PC-9 (cell line): ENCODE data around the gene ADD3. TPM values are rescaled to one million over a fixed set of nuclear protein-coding genes. Genes with fewer than 3 reads are reported as not detected.

Experiments used
- BruUV-seq: library from RNA; stranded (reverse); fragments of 400-500 nt; replicated peaks from 2 replicates; lab custom pipeline; 2021; lab: Mats Ljungman, UMichigan
- CTCF ChIA-PET: fragments of 300-600 bp; sonication (Branson Sonifier 250); formaldehyde crosslinking; loops from one replicate; lab custom pipeline; 2022; ENCODE audit warnings: antibody characterized with exemption; lab: Charles Lee
- POLR2A ChIA-PET: fragments of 300-600 bp; sonication (Branson Sonifier 250); formaldehyde crosslinking; loops from one replicate; lab custom pipeline; 2022; ENCODE audit warnings: antibody characterized with exemption; ENCODE audit not compliant: unreplicated experiment; lab: Charles Lee
- DNase-seq, 2 experiments: peaks; one replicate each; pipeline versions ENCODE4 v3.0.0 to v3.0.0-alpha.2; 2015 to 2022; ENCODE audit warnings: mixed read lengths in 1 of 2
- H2AFZ ChIP-seq: fragments of 200-600 bp; sonication (generic); 2 replicates; pipeline ENCODE4 v1.8.1; 2017; ENCODE audit warnings: antibody characterized with exemption
- H3F3A ChIP-seq: fragments of 200-600 bp; sonication (generic); 2 replicates; pipeline ENCODE4 v1.8.1; 2017; ENCODE audit warnings: antibody characterized with exemption, mild to moderate bottlenecking, low read depth; ENCODE audit not compliant: insufficient read depth
- H3K27ac ChIP-seq: fragments of 200-600 bp; sonication (generic); 2 replicates; pipeline ENCODE4 v1.6.1; 2016; ENCODE audit warnings: mixed run types
- H3K27me3 ChIP-seq: fragments of 200-600 bp; sonication (generic); 2 replicates; pipeline ENCODE4 v1.6.1; 2016; ENCODE audit warnings: low read depth, mixed run types; ENCODE audit not compliant: insufficient read depth
- H3K36me3 ChIP-seq: fragments of 200-600 bp; sonication (generic); 2 replicates; pipeline ENCODE4 v1.6.1; 2016; ENCODE audit warnings: low read depth, mixed run types
- H3K4me1 ChIP-seq: fragments of 200-600 bp; sonication (generic); replicated peaks from 2 replicates; pipeline ENCODE4 v1.6.1; 2016; ENCODE audit warnings: mixed run types; ENCODE audit not compliant: insufficient read depth
- H3K4me2 ChIP-seq: fragments of 200-600 bp; sonication (generic); 2 replicates; pipeline ENCODE4 v1.6.1; 2017; ENCODE audit warnings: mixed run types
- H3K4me3 ChIP-seq: fragments of 200-600 bp; sonication (generic); 2 replicates; pipeline ENCODE4 v1.6.1; 2016; ENCODE audit warnings: mixed run types
- H3K79me2 ChIP-seq: fragments of 200-600 bp; sonication (generic); 2 replicates; pipeline ENCODE4 v1.6.1; 2017; ENCODE audit warnings: low read depth, mixed run types
- H3K9me2 ChIP-seq: fragments of 200-600 bp; sonication (generic); 2 replicates; pipeline ENCODE4 v1.8.1; 2017; ENCODE audit warnings: mild to moderate bottlenecking; ENCODE audit not compliant: insufficient read depth
- H3K9me3 ChIP-seq: fragments of 200-600 bp; sonication (generic); 2 replicates; pipeline ENCODE4 v1.8.1; 2016; ENCODE audit warnings: low read depth; ENCODE audit not compliant: insufficient read depth
- H4K20me1 ChIP-seq: fragments of 200-600 bp; sonication (generic); 2 replicates; pipeline ENCODE4 v1.8.1; 2017; ENCODE audit not compliant: insufficient read depth
- EZH2 ChIP-seq: fragments of 200-600 bp; sonication (generic); IDR thresholded peaks from 2 replicates; pipeline ENCODE4 v1.8.0; 2017; ENCODE audit warnings: antibody characterized with exemption, low read depth
- intact Hi-C: fragments of 100-400 bp; cut with micrococcal nuclease; formaldehyde crosslinking; loops from one replicate; pipeline ENCODE4 v1.10.0; 2022; ENCODE audit not compliant: unreplicated experiment
- total RNA-seq: library from RNA; stranded (reverse); gene quantifications from 2 replicates; pipeline ENCODE4 v1.2.3, GENCODE V29; 2021
- TF ChIP-seq, protein P1 (sequence below): fragments of 200-600 bp; sonication (generic); conservative IDR thresholded peaks from 2 replicates; pipeline ENCODE4 v1.6.1; 2017; ENCODE audit warnings: mixed run types, antibody characterized with exemption, mild to moderate bottlenecking, moderate library complexity

Gene ADD3
- total RNA-seq, 1 experiment from 2014 or later: 77.7 TPM

GRCh38 chr10:110141871-110142635, 134.3 kb downstream of the ADD3 start:
- BruUV-seq: no TSS peak
- H3K4me2 ChIP-seq: no peak overlapping the region
- no peaks in the 10 kb centered on the region for H3K9me3 ChIP-seq
- ChIA-PET CTCF (interaction anchor here (1.1 kb wide), 1 partner anchor 258 kb away, joined by 4 read pairs; no protein-coding TSS in a partner anchor), POLR2A (no interaction called here)
- no peak overlapping the region for H3K27ac ChIP-seq
- 0 out of 2 replicates have a peak, but pooled peaks cover 4% of the 10 kb centered on the region for H3K4me1 ChIP-seq
- no peaks in the 10 kb centered on the region for H4K20me1 ChIP-seq
- H3K36me3 ChIP-seq: no peaks in the 10 kb centered on the region
- intact Hi-C loops: no loop called here
- no peak for DNase-seq
- H3K27me3 ChIP-seq: no peaks in the 10 kb centered on the region
- no peaks in the 10 kb centered on the region for H3K79me2 ChIP-seq
- no peaks in the 10 kb centered on the region for H3F3A ChIP-seq
- TF ChIP-seq, protein P1, sequence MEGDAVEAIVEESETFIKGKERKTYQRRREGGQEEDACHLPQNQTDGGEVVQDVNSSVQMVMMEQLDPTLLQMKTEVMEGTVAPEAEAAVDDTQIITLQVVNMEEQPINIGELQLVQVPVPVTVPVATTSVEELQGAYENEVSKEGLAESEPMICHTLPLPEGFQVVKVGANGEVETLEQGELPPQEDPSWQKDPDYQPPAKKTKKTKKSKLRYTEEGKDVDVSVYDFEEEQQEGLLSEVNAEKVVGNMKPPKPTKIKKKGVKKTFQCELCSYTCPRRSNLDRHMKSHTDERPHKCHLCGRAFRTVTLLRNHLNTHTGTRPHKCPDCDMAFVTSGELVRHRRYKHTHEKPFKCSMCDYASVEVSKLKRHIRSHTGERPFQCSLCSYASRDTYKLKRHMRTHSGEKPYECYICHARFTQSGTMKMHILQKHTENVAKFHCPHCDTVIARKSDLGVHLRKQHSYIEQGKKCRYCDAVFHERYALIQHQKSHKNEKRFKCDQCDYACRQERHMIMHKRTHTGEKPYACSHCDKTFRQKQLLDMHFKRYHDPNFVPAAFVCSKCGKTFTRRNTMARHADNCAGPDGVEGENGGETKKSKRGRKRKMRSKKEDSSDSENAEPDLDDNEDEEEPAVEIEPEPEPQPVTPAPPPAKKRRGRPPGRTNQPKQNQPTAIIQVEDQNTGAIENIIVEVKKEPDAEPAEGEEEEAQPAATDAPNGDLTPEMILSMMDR: no peak
- no peak for TF ChIP-seq EZH2
- H3K4me3 ChIP-seq: no peak overlapping the region
- H2AFZ ChIP-seq: no peak overlapping the region
- H3K9me2 ChIP-seq: no peaks in the 10 kb centered on the region

DNA sequence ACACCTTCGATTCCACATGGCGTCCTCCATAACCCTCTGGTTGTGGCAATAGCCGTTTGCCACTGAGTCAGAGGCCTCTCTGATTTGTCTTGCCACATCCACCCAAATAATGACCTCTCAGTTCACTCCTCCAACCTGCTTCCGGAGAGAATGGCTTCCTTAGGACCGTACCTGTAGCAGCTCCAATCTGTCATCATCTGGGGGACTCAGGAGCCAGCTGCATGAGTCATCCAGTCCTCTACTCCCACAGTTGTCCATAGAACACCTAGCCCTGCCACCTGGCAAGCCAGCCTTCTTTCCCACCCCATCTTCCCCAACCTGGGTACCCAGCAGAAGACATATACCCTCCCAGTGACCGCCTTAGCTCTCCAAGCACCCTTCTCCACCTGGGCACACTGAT, 135.2 kb downstream of the ADD3 start:
- Histone ChIP-seq H4K20me1 (no peaks in the 10 kb centered on the region), H3K27ac (no peak overlapping the region), H3K9me3 (no peaks in the 10 kb centered on the region), H3K4me1 (no peaks in the 10 kb centered on the region), H3F3A (no peaks in the 10 kb centered on the region), H3K27me3 (no peaks in the 10 kb centered on the region), H3K9me2 (no peaks in the 10 kb centered on the region), H3K36me3 (no peaks in the 10 kb centered on the region), H3K4me2 (no peak overlapping the region), H2AFZ (no peak overlapping the region), H3K79me2 (no peaks in the 10 kb centered on the region), H3K4me3 (no peak overlapping the region)
- ChIA-PET CTCF (interaction anchor here (0.8 kb wide), 1 partner anchor 78 kb away, joined by 3 read pairs; no protein-coding TSS in a partner anchor), POLR2A (no interaction called here)
- DNase-seq: no peak
- BruUV-seq: no TSS peak
- intact Hi-C loops: no loop called here
- TF ChIP-seq, protein P1: no peak
- no peak for TF ChIP-seq EZH2

DNA sequence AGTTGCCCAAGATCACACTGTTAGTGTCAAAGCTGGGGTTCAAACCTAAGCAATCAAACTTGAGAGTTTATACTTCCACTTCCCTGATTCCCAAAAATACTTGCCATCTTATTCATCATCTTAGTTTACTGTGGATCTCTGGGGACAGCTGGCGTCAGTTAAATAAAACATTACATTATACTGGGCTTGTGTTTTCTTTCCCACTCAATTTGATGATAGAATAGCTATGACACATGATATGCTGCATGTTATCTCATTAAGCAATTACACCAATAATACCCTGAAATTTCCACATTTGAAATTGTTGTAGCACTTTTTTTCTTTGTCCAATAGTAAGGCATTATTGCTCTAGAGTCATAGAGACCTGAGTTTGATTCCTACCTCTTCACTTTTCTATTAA, 136.7 kb downstream of the ADD3 start:
- no peaks in the 10 kb centered on the region for H3F3A ChIP-seq

More for the DNA sequence above, 136.7 kb downstream of the ADD3 start:
- no peak overlapping the region for H3K27ac ChIP-seq
- no peaks in the 10 kb centered on the region for H3K79me2 ChIP-seq
- H2AFZ ChIP-seq: no peak overlapping the region
- H3K9me3 ChIP-seq: no peaks in the 10 kb centered on the region
- ChIA-PET POLR2A (no interaction called here), CTCF (no interaction called here)
- no peaks in the 10 kb centered on the region for H3K9me2 ChIP-seq
- no peaks in the 10 kb centered on the region for H3K4me1 ChIP-seq
- no peaks in the 10 kb centered on the region for H3K36me3 ChIP-seq
- intact Hi-C loops: loop anchor here (2.0 kb wide), 1 partner anchor 128 kb away; no protein-coding TSS in a partner anchor
- BruUV-seq: no TSS peak
- no peaks in the 10 kb centered on the region for H4K20me1 ChIP-seq
- no peak for TF ChIP-seq EZH2
- TF ChIP-seq, protein P1: no peak
- no peak overlapping the region for H3K4me2 ChIP-seq
- no peak for DNase-seq
- H3K27me3 ChIP-seq: no peaks in the 10 kb centered on the region
- no peak overlapping the region for H3K4me3 ChIP-seq
